Kidney glomerular epithelial cell (primary cell): ENCODE measurements around the gene LTB4R.
A peak's percentile ranks its signal among the peaks of the same experiment; 100 is the strongest.

Experiments used
- DNase-seq: peaks from one replicate; lab custom pipeline; 2025; lab: John Stamatoyannopoulos, UW

Gene LTB4R

DNA sequence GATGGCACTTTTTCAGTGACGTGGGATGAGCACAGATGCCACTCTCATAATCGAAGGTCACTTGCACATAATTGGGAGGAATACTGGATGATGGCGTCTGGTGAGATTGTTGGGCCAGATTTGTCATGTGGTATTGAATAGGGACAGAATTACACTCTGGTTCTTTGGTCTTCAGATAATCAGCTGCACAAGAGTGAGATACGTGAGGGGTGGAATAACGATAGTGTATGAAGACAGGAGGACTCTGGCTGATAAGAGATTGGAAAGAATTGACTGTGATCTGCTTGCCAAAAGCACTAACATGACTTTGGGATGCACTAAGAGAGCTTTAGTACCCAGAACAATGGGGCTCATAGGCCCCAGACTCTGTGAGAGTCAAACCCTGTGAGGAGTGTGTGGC lies 32.9 kb upstream of the LTB4R start:
- no peak for DNase-seq

DNA sequence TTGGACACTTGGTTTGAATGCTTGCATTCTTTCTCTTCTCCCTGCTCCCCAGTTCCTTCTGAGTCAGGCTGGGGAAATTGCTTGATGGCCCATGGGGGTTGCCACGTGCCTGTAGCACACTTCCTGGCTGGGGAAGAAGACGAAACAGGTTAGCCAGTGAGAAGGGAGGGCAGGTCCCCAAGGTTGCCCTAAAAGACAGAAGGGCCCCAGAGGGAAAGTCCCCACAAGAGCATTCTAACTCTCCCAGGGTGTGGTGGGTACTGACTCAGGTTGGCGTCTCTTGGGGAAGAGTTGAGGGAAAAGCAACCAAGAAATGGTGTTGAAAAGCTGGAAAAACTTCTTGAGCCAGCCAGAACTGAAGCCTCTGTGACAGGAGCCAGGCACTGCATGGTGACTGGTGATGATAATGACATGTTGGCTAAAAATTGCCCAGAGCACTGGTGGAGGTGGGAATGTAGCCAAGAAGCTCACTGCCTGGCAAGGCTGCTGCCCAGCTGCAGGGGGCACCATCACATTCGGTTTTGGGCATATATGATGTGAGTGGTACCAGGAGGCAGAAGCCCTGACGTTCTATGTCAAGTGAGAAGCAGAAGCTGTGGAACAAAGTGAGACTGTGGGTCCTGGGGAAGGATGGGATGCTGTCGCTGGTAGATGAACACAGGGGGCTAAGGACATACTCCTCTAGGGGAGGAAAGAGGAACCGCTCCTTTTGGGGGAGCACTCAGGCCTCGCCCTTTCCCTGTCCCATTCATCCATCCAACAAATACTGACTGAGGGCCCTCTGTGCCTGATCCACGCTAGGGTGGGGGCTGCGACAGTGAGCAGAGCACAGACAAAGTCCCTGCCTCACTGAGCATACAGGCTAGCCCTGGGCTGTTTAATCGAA lies 31.8 kb upstream of the LTB4R start:
- DNase-seq = no peak

DNA sequence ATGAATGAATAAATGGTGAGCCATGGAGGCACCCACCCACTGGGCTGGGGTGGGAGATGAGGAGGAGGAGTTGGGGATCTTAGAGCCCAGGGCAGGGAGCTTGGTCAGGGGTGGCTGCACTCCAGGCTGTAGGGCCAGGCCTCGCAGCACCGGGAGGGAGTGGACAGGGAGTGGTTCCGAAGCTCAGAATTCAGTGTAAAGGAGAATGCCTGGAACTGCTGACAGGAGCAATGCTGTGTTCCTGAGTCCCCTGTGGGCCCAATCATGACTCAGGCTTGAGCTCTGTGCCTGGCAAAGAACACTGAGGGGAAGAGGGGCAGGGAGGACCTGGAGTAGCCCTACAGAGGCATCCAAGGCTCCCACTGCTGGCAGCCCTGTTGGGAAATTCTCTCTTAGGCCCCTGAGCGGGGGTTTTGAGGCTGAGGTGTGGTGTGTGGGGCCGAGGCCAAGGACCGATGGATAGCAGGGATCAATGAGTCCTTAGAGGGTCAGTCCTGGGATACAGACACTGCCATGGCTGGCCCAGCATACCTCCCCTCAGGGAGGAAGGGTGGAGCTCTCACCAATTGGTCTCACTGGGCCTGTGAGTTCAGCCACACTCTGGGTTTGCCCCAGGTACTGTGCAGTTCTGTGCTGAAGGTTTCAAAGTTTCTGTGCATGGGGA lies 30.4 kb upstream of the LTB4R start:
- DNase-seq = no peak

DNA sequence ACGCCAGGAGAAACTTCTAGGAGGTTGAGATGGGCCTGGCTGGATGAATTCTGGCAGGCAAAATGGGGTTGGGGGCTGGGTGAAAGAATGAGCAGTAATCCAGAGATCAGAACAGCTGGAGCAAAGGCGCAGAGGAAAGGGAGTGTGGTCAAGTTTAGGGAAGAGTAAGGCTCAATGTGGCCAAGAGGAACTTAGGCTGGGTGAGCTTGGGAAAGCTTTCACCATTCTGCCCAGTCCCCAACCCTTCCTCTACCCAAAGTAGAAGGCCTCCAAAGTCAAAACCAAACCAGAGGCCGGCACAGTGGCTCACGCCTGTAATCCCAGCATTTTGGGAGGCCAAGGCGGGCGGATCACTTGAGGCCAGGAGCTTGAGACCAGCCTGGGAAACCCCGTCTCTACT lies 29.7 kb upstream of the LTB4R start:
- no peak for DNase-seq

DNA sequence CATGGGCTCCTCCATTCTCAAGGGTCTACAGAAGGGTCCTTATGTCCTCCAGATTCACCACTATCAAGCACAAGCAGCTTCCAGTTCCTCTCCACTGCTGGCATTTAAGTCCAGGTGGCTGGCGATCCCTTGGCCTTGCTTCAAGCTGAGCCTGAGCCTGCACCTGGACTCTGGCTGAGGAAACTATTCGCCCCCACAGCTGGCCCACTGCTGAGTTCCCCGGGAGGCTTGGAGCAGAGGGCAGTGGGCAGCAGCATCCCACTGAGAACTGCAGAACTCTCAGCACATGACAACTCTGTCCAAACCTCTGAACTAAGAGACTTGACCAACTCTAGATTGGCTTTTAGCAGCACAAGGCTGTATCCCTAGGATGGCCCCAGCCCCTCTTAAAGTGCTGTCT lies 28.6 kb upstream of the LTB4R start:
- DNase-seq = no peak

DNA sequence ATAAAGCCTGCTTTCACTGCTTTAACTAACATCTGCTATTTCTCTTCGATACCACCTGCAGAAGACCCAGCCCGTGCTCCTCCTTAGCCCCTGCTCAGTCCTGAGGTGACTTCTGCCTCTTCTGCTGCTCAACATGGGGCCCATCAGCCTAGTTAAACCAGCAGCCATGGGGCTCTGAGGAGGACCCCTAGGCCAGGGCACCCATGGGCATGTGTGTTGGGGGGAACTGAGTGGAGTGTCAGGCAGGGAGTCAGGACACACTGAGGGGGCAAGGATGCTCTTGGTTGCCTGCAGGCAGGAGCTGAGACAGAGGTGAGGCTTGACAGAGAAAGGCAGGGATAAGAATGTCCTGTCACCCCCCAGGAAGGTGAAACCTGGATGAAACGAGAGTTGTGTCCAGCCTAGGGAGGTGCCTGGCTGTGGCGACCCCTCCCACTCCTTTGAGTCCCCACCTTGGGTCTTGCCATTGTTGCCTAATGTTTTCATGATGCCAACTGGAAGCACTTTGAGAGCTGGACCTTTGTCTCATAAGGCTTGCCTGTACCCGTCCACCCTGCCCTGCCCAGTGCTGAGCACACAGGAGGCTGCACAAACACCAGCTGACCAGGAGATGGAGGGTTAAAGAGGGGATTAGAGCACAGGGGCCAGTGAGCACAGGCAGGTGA lies 27.4 kb upstream of the LTB4R start:
- no peak for DNase-seq

DNA sequence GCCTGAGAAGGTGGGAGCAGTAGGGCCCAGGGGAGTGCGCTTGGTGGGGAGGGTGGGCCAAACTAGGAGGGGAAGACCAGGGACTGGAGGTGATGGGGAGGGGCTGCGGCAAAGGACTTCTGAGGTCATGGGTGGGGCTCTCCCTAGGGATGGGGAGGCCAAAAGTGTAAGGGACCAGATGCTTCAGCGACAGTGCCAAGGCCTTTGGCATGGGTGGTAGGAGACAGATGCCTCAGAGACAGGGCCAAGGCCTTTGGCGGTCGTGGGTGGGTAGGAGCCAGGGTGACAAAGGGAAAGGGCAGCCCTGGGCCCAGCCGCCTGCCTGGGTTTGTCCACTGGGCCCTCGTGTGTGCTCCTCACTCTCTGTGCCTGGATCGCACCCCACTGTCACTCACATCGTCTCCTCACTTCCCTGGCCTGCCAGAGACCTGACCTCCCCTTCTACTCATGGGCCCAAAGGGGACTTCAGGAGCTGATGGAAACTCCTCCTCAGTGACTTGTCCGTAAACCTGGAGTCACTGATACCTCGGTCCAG lies 26.7 kb upstream of the LTB4R start:
- DNase-seq = no peak

DNA sequence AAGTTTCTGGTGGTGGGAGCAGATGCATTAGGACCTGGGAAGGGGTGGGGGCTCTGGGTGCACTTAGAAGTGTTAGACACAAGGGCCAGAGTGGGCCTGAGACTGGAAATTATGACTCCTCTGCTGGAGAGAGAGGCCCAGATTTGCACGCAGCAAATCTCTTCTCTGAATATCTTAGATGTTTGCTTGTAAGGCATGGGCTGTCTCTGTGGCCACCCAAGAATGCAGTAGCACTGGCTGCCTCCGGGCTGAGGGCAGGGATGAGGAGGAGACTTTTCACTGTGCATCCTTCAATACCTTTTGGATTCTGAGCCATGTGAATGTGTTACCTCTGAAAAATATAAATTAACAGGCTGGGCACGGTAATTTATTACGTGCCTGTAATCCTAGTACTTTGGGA lies 26.0 kb upstream of the LTB4R start:
- no peak for DNase-seq

DNA sequence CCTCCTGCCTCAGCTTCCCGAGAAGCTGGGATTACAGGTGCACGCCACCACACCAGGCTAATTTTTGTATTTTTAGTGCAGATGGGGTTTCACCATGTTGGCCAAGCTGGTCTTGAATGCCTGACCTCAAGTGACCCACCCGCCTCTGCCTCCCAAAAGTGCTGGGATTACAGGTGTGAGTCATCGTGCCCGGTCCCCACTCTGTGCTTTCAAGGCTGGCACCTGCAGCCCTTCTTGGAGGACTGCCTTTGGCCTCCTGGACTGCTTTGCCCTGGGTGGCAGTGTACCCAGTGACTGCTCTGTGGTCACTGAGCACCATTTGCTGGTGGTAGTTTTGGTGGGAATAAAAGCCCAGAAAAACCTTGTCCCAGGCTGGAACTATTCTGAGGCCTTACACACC lies 24.3 kb upstream of the LTB4R start:
- DNase-seq = no peak

DNA sequence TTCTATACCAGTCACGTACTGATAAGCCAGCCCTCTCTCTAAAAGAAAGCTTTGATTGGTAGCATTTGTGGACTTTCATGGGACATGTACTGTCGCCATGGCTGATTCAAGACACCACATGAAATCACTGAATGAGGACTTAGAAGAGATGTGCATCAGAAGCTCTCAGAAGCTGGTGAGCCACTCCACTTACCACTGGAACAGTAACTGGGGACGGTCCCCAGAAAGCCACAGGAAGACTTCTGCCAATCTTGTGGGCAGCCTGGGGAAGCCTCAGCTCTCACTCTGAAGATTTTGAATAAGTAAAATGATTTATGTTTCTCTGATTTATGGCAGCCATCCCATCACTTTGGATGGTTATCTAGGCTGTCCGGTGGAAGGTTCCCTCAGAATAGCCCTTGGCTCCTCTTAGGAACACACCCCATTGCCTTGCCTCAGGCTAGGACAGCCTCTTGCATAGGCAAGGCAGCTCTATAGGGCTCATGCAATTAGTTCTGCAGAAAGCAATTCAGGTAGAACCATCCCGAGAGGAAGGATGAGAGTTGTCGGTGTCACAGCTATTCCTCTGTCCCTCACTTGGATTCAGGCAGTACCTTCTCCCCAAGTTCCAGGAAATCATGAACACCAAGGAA lies 21.5 kb upstream of the LTB4R start:
- no peak for DNase-seq

DNA sequence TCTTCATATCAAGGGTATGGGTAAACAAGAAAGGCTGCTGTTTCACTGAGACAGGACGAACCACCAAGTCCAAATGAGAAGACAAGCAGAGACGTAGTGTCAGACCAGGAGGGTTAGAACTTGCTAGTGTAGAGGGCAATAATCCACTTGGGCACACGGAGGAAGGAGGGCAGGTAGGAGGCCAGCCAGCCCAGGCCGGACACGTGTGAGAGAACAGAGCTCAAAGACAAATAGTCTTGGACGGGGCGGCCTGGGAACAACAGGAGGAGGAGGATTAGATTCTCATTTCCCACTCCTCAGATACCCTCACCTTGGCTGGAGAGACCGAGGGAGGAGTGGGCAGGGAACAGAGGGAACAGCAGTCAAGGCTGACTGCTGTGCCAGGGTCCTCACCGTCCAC lies 20.6 kb upstream of the LTB4R start:
- DNase-seq = no peak

DNA sequence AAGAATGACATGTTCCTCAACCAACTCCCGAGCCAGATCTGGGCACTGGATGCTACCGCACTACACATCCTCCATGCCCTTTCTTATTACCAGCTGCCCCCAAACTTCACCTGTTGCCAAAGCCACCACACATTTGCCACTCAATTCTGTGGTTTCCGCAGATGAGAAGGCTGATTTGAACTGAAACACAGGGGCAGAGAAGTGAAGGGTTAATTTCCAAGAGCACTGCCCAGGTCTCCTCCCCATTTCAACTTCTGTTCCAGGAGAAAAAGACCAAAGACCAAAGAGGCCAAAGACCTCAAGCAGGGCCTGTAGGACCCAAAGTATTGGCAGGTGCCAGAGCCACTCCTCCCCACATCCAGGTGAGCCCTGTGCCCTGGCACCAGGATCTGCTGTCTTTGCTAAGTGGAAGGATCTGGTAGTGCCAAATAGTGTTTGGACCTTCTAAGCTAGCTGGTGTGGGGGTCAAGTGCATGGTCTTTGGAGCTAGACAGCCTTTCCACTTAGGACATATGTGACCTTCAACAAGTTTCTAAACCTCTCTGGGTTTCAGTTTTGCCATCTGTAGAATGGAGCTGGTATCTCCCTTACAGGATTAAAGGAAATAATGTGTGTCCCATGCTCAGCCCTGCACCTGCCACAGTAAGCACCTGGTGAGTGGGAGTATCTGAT lies 19.7 kb upstream of the LTB4R start:
- DNase-seq = no peak

DNA sequence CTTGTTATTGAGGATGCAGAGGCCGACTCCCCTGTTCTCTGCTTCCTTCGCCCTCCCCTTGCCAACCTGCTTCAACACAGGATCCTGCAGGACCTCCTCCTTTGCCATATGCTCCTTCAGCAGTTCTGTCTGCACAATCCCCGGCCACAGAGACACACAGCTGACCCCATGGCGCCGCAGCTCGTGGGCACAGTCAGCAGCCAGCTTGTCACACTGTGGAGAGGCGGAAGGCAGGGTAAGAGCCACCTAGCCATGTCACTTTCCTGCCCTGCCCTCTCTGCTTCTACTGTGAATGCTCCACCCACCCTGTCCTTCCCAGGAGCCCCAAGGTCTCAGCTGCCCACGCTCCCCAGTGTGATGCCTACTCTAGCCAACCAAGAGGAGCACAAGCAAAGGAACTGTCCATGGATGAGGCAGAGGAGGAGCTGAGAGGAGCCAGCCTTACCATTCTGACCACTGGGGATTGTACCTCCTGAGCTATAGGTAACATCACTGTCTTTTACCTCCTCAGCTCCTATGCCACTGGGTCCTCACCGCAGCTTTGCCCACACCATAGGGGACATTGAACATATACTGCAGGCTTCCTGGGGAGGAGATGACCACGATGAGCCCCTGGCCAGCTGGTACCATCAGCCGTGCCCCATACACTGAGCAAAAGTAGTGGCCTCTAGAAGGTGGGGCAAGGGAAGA lies 19.0 kb upstream of the LTB4R start:
- no peak for DNase-seq

DNA sequence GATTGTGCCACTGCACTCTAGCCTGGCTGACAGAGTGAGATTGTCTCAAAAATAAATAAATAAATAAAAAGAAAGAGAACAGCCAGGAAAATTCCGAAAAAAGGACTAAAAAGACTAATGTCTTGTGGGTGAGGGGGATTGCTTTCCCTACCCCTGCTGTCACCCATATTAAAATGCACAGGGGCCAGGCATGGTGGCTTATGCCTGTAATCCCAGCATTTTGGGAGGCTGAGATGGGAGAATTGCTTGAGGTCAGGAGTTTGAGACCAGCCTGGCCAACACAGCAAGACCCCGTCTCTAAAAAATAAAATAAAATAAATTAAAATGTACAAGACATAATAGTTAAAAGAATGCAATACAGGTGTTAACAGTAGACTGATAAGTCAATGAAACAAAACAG lies 17.8 kb upstream of the LTB4R start:
- DNase-seq = no peak

DNA sequence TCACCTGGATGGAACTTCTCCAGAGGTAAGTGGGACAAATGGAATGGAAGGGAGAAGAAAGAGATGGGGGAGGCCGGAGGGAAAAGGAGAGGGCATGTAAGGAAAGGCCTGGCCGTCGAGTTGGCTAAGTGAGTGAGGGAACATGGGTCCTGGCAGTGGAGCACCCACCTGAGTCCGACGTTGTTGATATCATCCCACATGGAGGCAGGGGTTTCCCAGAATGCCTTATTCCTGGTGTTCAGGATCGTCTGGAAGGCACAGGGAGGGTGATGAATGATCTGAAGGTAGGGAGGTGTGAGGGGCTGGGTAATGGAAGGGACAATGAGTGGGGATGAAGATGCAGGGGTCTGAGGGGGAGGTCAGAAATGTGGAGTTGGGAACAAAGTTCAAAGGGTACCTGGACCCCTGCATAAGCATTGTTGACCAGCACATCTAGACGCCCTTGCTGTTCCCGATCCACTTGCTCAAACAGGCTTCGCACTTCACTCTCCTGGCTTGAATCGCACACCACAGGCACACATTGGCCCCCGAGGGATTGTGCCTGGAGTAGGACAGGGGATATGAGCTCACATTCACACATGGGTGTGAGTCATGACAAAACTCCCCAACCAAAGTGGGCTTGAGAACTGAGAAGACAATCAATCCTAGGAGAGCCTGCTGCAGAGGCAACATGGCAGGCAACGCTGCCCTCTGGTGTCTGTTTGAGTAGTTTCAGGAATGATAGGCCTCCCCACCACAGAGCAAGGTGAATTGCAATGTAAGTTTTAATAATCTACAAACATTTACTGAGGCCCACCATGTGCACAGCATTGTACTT lies 14.8 kb upstream of the LTB4R start:
- peak; percentile 91 for DNase-seq

DNA sequence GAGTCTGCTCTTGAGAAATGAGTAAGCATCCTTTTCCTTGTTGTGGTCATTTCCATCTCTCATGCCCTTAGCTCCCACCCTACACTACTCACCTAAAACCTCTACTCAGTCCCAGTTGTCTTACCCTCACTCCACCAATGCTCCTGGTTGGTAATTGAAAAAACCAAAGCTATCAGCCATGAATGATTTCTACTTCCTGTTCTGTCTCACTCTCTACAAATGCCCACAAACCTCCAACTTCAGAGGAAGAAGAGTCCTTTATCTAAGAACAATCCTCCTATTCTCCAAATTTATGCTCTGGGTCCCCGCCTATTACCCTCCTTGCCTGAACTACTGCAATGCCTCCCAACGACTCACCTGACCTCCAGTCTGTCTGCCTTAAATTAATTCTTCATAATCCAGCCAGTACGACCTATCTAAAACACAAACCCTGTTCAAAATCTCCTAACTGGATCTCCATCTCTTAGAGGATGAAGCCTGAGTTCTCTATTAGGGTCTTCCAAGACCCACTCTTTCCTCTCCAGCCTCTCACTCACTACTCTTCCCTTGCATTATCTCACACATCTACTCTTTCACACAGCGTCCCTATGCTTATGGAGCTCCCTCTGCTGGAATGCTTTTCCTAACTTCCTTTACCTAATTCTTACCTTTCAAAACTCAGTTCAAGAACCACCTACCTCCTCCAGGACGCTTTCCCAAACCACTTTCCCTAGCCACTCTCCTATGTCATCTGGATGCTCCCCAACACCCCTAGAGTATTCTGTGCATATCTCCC lies 13.9 kb upstream of the LTB4R start:
- peak; percentile 64 for DNase-seq

DNA sequence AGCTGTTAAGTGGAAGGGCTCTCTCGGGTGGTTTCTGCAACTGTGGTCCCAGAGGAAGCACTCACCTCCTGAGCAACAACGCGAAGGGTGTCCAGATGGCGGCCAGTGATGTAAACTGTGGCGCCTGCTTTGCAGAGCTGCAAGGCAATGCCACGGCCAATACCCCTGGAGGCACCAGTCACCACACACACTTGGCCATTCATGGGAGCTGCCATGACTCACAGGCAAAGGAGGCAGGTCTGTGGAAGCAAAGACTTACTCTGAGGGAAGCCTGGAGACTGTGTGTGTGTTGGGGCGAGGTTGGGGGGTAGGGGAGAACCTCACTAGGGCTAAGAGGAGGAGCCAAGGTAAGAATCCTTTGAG lies 12.4 kb upstream of the LTB4R start:
- DNase-seq = peak; percentile 45

DNA sequence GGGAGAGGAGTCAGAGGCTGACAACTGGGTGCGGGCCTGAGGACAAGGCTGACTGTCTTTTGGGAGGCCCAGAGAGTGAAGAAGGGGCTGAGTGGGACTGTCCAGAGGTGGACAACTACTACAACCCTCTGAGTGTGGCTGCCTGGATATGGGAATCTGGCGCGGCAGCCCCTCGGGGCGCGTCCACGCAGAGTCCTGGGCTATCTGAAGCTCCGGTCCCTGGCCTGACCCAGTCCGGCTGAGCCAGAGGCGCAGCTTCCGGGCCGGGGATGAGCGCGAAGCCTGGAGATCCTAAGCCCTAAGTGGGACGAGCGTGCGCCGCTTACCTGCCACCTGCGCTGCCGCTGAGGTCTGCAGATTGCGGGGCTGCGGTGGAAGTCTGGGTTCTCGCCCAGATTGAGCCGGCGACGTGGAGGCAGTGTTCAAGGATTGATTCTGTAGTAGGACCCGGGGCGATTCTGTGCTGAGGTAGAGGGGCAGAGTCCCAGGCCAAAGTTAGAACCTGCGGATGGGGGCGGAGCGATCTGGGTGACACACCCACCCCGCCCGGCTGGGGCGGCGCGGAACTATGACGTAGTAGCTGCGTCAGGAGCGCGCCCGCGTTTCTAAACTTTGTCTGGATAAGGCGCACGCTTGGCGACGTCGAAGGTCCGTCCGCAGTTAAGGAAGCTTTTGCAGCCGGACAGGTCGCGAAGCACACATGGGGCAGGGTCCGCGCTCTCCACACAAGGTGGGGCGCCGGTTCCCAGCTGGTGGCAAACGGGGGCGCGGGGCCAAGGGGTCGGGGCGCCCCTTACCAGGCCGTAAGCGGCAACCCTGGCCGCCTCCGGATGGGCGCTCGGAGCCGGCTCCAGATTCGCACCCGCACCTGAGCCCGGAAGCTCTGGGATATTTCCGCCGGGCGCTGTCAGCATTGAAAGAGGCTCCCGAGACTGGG lies 11.8 kb upstream of the LTB4R start, which contains the start of the genes DHRS1 and NOP9:
DHRS1 (minus strand) TSS at position 526 of the 937 bp plus-strand sequence. CDS start 674 bp downstream, outside the sequence.
NOP9 (plus strand) TSS at position 596 of the 937 bp plus-strand sequence; CDS start at position 701, 105 bp downstream.
- DNase-seq = peak; percentile 57
